ENCODE data around the gene HIVEP3.

GRCh38 chr1:41479808-41480160 is 438.9 kb downstream of the HIVEP3 start:
- no peak for TF ChIP-seq CTCF (IDR thresholded peaks at IDR 0.05)
- no peak for TF ChIP-seq EZH2 (IDR thresholded peaks at IDR 0.05)
